HG03045 (cell line): ENCODE data around the gene ALG14.
"Not testable (repeated sequence)": the region's sequence is repeated elsewhere in the genome, so short reads cannot be mapped to it uniquely, and the experiment has no call there.

Experiments
- ATAC-seq: cut with Tn5 transposase; IDR thresholded peaks from one replicate; pipeline ENCODE4 v1.9.1; 2021; ENCODE audit warnings: mild to moderate bottlenecking, moderate library complexity; ENCODE audit not compliant: unreplicated experiment

ALG14 gene

DNA sequence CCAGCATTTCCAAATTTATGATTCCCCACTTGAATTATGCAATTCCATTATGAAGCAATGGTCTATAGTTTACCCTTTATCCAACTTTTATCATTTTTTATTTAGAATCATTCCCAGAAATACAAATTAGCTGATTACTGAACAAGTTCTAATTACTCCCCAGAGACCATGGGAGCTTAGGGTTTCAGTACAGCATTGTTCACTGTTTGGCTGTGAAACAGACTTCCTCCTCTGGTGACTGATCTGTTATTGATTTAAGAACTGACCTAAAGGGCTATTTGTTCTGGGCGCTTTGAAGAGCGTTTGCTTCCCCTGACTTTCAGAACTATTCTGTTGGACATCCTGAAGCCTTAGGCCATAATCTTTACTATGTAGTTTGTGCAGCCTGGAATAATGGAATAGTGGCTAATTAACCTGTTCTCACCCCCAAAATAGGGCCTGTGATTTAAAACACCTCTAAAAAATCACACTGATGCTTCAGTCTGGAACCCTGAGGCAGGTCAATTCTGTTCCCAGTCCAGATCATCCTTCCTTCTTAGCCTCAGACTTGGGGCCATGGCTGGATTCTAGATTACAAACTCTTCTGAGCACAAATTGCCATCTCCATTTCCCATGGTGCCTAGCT lies 58.7 kb downstream of the ALG14 start:
- ATAC-seq, result no peak

- ATAC-seq, result no peak
Measured at GRCh38 chr1:95012389-95012788, 60.4 kb downstream of the ALG14 start.

GRCh38 chr1:95010158-95010557 lies 62.6 kb downstream of the ALG14 start:
- no peak for ATAC-seq

DNA sequence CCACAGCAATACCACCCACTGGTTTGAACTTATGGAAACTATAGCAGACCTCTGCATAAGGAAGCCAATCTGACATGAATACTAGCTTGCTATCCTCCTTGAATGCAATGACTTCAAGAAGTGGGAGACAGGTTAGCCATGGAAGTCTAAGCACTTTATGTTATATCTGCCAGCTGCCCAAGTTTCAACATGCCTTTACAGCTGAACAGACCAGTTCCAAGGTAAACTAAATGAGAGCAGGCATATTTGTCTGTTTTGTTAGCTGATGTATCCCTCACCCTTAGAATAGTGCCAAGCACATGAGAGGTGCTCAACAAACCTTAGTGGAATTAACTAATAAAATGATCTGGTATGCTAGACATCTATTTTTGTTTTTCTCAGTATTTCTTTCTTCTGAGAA lies 65.1 kb downstream of the ALG14 start:
- no peak for ATAC-seq

GRCh38 chr1:95006681-95007080 lies 66.1 kb downstream of the ALG14 start:
- no peak for ATAC-seq

DNA sequence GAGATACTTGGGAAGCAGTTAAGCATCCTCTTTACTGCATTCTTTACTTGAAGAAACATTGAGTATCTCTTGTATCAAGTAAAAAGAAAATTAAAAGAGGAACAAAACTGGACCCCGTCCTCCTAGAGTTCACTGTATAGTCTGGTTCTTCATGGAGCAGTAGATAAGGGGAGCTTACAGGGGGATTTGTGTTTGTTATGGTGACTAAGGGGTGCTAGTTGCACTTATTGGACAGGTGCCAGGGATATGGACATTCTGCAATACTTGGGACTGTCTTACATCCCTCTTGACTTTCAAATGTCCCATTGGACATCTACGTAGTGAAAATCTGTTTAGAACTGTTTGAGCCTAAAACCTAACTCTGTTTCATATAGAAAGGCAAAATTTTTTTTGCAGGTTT lies 67.2 kb downstream of the ALG14 start:
- no peak for ATAC-seq

GRCh38 chr1:95004013-95004412 lies 68.7 kb downstream of the ALG14 start:
- no peak for ATAC-seq

- no peak for ATAC-seq
Measured at GRCh38 chr1:95003433-95003738, 69.4 kb downstream of the ALG14 start.

DNA sequence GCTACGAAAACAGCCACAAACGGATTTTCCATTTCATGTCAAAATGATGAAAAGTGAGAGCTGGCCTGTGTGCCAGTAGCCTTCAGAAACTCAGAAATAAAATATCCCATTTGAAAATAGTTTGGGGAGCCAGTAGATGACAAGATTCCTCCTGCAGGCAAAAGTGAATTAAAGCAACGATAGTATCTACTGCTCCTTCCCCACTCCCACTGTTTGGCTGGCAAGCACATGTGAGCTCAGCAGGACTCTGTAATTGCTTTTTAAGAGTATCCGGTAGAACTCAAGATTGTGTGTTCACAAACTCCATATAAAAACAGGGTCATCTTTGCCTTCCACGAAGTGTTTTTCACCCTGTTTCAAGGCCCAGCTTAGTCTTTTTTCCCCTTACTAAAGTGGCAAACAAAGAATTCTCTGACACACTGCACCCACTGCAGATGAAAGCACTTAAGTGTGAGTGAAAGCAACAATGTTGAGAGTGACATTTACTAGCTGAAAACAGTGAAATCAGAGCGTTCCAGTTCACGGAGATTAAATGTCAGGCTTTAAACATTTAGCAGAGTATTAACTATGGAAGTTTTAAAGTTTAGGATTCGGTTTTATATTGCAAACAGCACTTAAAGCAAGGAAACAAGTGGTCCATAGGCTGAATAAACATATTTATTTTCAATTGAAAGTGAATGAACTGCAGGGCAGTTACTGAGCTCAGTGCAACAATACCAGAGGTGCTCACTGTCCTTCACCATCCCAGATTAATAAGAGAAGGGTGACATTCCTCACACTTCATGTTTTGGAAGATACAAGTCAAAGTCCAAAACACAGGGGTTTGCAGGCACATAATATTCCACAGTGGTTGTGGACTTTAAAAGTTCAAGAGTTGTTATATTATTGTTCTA lies 70.0 kb downstream of the ALG14 start:
- no peak for ATAC-seq

- ATAC-seq, result no peak
Measured at GRCh38 chr1:95002164-95002539, 70.6 kb downstream of the ALG14 start.

GRCh38 chr1:94999456-95000131 lies 73.2 kb downstream of the ALG14 start:
- no peak for ATAC-seq

- no peak for ATAC-seq
Measured at GRCh38 chr1:94998748-94999147, 74.0 kb downstream of the ALG14 start.

GRCh38 chr1:94998114-94998513 lies 74.6 kb downstream of the ALG14 start:
- no peak for ATAC-seq

DNA sequence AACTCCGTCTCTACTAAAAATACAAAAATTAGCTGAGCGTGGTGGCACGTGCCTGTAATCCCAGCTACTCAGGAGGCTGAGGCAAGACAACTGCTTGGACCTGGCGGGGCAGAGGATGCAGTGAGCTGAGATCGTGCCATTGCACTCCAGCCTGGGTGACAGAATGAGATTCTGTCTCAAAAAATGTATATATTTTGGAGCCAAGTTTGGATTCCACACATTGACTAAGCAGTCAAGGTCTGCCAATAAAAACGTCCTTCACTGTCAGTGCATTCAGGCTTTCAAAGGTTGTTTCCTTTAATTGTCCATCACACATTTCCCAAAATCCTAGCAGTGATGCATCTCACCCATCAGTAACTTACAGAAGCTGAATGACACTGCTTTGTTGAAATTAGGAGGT lies 77.2 kb downstream of the ALG14 start:
- ATAC-seq, result not testable (repeated sequence)

- no peak for ATAC-seq
Measured at GRCh38 chr1:94994805-94995204, 77.9 kb downstream of the ALG14 start.

DNA sequence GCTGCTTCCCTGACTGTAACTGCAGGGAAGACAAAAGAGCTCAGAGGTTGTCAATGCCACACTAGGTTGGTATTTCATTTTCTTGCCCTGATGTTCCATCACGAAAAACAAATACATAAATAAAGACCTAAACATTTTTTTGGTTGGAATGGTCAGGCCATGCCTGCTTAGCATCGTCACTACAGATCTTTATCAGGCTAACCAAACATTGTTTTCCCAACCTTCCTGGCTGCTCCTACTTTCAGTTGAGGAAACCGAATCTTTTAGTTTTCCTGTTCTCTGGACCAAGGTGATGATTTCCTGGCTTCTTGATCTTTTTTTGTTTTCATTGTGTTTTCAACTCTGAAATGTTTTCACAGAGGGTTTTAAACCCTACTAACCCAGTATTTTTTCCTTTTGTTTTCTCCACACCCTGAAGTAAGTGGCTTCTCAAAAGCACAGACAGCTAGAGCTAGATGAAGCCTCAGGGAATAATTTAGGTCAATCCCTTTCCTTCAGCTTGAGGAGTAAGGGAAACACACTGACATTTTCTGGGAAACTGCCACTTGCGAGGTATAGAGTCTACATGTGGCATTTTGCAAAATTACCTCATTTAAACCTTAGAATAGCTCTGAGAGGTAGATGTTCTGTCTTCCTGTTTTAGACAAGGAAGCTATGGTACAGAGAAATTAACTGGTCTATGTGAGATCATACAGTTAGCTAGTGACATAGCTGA lies 78.7 kb downstream of the ALG14 start:
- no peak for ATAC-seq

DNA sequence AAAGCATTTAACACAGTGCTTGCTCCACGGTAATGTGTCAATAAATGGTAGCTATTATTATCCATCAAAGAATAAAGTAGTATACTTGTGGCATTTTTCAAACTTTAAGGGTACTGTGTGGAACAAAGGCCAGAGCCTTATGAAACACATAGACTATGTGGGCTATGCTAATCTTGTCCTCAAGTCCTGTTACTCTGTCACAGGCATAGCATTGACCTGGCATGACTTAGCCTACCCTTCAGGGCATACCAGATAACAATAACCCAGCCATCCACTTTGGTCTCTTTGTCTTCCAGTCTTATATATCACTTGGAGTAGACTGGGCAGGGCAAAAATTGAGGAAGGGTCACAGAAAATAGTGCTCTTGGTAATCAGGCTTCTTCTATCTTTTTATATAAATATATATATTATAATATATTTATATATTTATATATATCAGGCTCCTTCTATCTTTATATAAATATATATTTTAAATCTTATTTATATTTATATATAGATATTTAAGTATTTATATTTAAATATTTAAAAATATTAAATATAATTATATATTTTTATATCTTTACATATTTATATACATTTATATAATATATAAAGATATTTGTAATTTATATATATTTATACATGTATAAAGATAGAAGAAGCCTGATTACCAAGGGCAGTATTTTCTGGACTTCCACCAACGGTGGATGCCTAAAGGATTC lies 79.7 kb downstream of the ALG14 start:
- no peak for ATAC-seq

DNA sequence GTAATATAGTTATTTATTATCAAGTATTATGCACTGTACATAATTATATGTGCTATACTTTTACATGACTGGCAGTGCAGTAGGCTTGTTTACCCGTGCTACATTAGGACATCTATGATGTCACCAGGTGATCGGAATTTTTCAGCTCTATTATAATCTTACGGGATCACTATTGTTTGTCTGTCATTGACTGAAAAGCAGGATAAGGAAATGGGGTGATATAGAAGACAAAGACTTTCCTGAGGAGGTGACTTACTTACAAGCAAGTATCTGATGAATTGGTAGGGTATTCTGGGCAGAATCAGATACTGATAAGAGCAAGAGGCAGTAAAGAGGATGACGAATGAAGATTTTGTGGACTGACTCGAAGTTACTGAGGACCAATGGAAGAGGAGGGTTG lies 80.6 kb downstream of the ALG14 start:
- no peak for ATAC-seq

DNA sequence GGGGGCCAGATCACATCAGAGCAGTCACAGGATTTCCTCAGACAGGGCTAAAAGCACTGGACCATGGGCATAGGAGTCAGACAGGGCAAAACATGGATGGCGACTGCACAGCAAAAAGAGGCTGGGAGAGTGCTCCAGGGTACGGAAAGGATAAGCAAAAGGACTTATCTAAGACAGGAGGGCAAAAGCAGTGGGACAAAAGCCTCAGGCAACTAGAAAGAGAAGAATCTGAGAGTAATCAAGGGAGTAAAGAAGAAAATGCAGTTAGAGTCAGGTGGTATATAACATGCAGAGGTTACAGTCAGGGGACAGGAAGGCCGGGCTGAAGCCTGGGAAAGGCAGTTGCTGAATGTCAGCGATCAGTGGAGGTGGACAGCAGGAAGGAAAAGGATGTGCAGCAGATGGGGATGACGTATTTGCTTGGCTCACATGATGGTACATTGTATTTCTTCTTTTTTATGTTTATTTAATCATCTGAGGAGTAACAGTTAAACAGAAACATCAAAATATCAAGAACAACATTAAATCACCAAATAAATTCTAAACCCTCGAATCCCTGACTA lies 82.8 kb downstream of the ALG14 start:
- ATAC-seq, result no peak

GRCh38 chr1:94989398-94989797 lies 83.4 kb downstream of the ALG14 start:
- ATAC-seq, result no peak

- no peak for ATAC-seq
Measured at GRCh38 chr1:94988356-94988755, 84.4 kb downstream of the ALG14 start.
